ENCODE data around the gene RTBDN. TPM values are rescaled to one million over a fixed set of nuclear protein-coding genes. Genes with fewer than 3 reads are reported as not detected.

RTBDN gene
- 25.1 TPM for total RNA-seq (2021; ENCODE audit: unreplicated experiment)
- 21.9 and 23.4 TPM in 2 replicates for polyA plus RNA-seq (2012)
- Bru-seq, nascent RNA, result percentile 40 among the genes with signal in this experiment
- BruChase-seq, experiment 1, labeled RNA remaining after a 6-hour chase, result percentile 50 among the genes with signal in this experiment
- percentile 44 among the genes with signal in this experiment for BruChase-seq, experiment 2, labeled RNA remaining after a 2-hour chase
- long read RNA-seq, partial matches to known transcripts, result 1 of 9 reads
- long read RNA-seq, other reads (novel, unspliced or antisense), result 6 of 9 reads

GRCh38 chr19:12834566-12834943 is at the start of gene RTBDN:
Gene RTBDN, minus strand, starts transcription at chr19:12834579. Its CDS starts 4,600 bp downstream, at chr19:12829979.
- Histone ChIP-seq H4K20me1 (ENCODE audit: insufficient read depth) (no peaks in the 10 kb centered on the region), H3K9me3 (ENCODE audit: control insufficient read depth in 1 of 2, insufficient read depth in 1 of 2, low read depth in 1 of 2, low read length in 2 of 2) (no peaks in the 10 kb centered on the region), H3K36me3 (ENCODE audit: control insufficient read depth in 1 of 2, insufficient read depth in 2 of 2, low read length in 2 of 2) (no peaks in the 10 kb centered on the region), H3K4me3 (replicated peaks in 1 of 2; ENCODE audit: low read depth in 1 of 2, low read length in 2 of 2) (peak within 1 kb of the TSS; percentile 65 to 69), H3K79me2 (ENCODE audit: insufficient read depth, low read length) (peaks cover 9% of the 10 kb centered on the region; the same call in 1 of the 2 replicates), H3K27me3 (ENCODE audit: insufficient read depth, low read length) (no peaks in the 10 kb centered on the region), H3K4me2 (ENCODE audit: low read length) (peak within 1 kb of the TSS; percentile 93), H3K4me1 (ENCODE audit: control insufficient read depth in 1 of 2, insufficient read depth in 2 of 2, low read length in 2 of 2) (peaks cover 41 to 64% of the 10 kb centered on the region in 2 experiments), H3K9ac (ENCODE audit: low read length) (peak within 1 kb of the TSS; percentile 73), H3K27ac (ENCODE audit: low read depth, low read length) (peak within 1 kb of the TSS; percentile 89), H2AFZ (ENCODE audit: low read depth, low read length, poor library complexity, severe bottlenecking) (no peak within 1 kb of the TSS), H3K9me2 (ENCODE audit: insufficient read depth) (no peaks in the 10 kb centered on the region)
- ATAC-seq (peak; percentile 13), DNase-seq (ENCODE audit: low read depth, low spot score) (no peak)
- ChIA-PET CTCF (interaction anchor here (0.7 to 2.6 kb wide), 9 partner anchors 9 to 131 kb away, joined by 3 to 12 read pairs (median 4); no protein-coding TSS in a partner anchor), RAD21 (ENCODE audit: low non-redundant PET in 1 of 2, low total read pairs in 2 of 2, uncharacterized antibody in 2 of 2, unreplicated experiment in 2 of 2) (no interaction called here), POLR2A (interaction anchor here (0.6 to 3.0 kb wide), 8 partner anchors 9 to 60 kb away, joined by 3 to 14 read pairs (median 3); partner anchors contain the start of genes JUNB, RNASEH2A and THSD8)
- intact Hi-C loops (cut with micrococcal nuclease), result no loop called here
- TF ChIP-seq RAD21 (IDR thresholded peaks at IDR 0.05; ENCODE audit: low read depth) (no peak), CEBPB (IDR thresholded peaks at IDR 0.05; ENCODE audit: low read depth) (no peak), EGR1 (IDR thresholded peaks at IDR 0.05; ENCODE audit: low read depth) (peak; percentile 57; the same call in 1 of the 2 replicates), TCF7L2 (IDR thresholded peaks at IDR 0.05; ENCODE audit: borderline replicate concordance, extremely low read depth, insufficient read depth, insufficient read length) (no peak), FOSL1 (IDR thresholded peaks at IDR 0.05; ENCODE audit: low read depth) (no peak)
- TF ChIP-seq, protein P1, sequence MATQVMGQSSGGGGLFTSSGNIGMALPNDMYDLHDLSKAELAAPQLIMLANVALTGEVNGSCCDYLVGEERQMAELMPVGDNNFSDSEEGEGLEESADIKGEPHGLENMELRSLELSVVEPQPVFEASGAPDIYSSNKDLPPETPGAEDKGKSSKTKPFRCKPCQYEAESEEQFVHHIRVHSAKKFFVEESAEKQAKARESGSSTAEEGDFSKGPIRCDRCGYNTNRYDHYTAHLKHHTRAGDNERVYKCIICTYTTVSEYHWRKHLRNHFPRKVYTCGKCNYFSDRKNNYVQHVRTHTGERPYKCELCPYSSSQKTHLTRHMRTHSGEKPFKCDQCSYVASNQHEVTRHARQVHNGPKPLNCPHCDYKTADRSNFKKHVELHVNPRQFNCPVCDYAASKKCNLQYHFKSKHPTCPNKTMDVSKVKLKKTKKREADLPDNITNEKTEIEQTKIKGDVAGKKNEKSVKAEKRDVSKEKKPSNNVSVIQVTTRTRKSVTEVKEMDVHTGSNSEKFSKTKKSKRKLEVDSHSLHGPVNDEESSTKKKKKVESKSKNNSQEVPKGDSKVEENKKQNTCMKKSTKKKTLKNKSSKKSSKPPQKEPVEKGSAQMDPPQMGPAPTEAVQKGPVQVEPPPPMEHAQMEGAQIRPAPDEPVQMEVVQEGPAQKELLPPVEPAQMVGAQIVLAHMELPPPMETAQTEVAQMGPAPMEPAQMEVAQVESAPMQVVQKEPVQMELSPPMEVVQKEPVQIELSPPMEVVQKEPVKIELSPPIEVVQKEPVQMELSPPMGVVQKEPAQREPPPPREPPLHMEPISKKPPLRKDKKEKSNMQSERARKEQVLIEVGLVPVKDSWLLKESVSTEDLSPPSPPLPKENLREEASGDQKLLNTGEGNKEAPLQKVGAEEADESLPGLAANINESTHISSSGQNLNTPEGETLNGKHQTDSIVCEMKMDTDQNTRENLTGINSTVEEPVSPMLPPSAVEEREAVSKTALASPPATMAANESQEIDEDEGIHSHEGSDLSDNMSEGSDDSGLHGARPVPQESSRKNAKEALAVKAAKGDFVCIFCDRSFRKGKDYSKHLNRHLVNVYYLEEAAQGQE (IDR thresholded peaks at IDR 0.05; ENCODE audit: low read depth), result no peak
- no TSS peak for BruUV-seq (replicated peaks)

Data from HCT116 (cell line).